Peyer's patch (tissue), 4 donors: ENCODE measurements around the gene SCARF2.

Source experiments
- CTCF ChIP-seq, 6 experiments: fragments of 450-650 bp in 4 of 6; fragments of 200-600 bp in 2 of 6; sonication (generic) in 1 of 6; IDR thresholded peaks; one replicate each; pipeline ENCODE4 v1.5.1; 2017 to 2019; ENCODE audit warnings: antibody characterized with exemption in 6 of 6, mild to moderate bottlenecking in 3 of 6, moderate library complexity in 1 of 6
- POLR2A ChIP-seq, 2 donors: fragments of 450-650 bp; IDR thresholded peaks; one replicate each; pipeline ENCODE4 v1.5.1; 2017; ENCODE audit warnings: antibody characterized with exemption in 2 of 2, mild to moderate bottlenecking in 2 of 2, moderate library complexity in 2 of 2

GRCh38 chr22:20412474-20413216 is 25.0 kb downstream of the SCARF2 start:
- TF ChIP-seq CTCF (IDR thresholded peaks at IDR 0.05) (no peak), POLR2A (IDR thresholded peaks at IDR 0.05) (no peak)
